Upper lobe of left lung (tissue), 6 donors: Measurements from ENCODE around the gene TTBK2. TPM values are rescaled to one million over a fixed set of nuclear protein-coding genes. Genes with fewer than 3 reads are reported as not detected.
"Not testable (repeated sequence)": the region's sequence is repeated elsewhere in the genome, so short reads cannot be mapped to it uniquely, and the experiment has no call there.

Experiments
- ATAC-seq, 2 donors: fragments of 200-7000 bp; cut with Tn5 transposase; one replicate each; pipeline ENCODE4 v1.9.1; 2022; ENCODE audit warnings: mild to moderate bottlenecking in 2 of 2, moderate library complexity in 2 of 2; ENCODE audit not compliant: low FRiP score in 2 of 2
- DNase-seq, 2 donors: peaks; one replicate each; pipeline ENCODE4 v3.0.0-alpha.2; 2019 to 2020
- H3K27ac ChIP-seq, 4 donors: fragments of 200-600 bp; sonication (generic); one replicate each; pipeline ENCODE4 v1.5.1; 2016 to 2019
- H3K27me3 ChIP-seq, 4 donors: fragments of 200-600 bp; sonication (generic); one replicate each; pipeline ENCODE4 v1.5.1; 2017 to 2019
- H3K36me3 ChIP-seq, 4 donors: fragments of 200-600 bp; sonication (generic); one replicate each; pipeline ENCODE4 v1.5.1; 2016 to 2019
- H3K4me1 ChIP-seq, 4 donors: fragments of 200-600 bp; sonication (generic); one replicate each; pipeline ENCODE4 v1.5.1; 2018 to 2019
- H3K4me3 ChIP-seq, 4 donors: fragments of 200-600 bp; sonication (generic); one replicate each; pipeline ENCODE4 v1.5.1; 2017 to 2019; ENCODE audit warnings: mild to moderate bottlenecking in 2 of 4, moderate library complexity in 1 of 4
- H3K9me3 ChIP-seq, 4 donors: fragments of 200-600 bp; sonication (generic); one replicate each; pipeline ENCODE4 v1.5.1; 2018 to 2019
- CTCF ChIP-seq, 6 experiments: fragments of 450-650 bp in 4 of 6; fragments of 200-600 bp in 2 of 6; sonication (generic) in 2 of 6; IDR thresholded peaks; one replicate each; pipeline ENCODE4 v1.5.1; 2016 to 2019; ENCODE audit warnings: antibody characterized with exemption in 6 of 6
- EP300 ChIP-seq, 4 donors: sonication (generic); formaldehyde crosslinking; IDR thresholded peaks; one replicate each; pipeline ENCODE4 v1.5.1; 2017; ENCODE audit warnings: antibody characterized with exemption in 4 of 4, control low read depth in 2 of 4
- POLR2A ChIP-seq, 4 donors: fragments of 450-650 bp; IDR thresholded peaks; one replicate each; pipeline ENCODE4 v1.5.1; 2016 to 2017; ENCODE audit warnings: antibody characterized with exemption in 4 of 4, mild to moderate bottlenecking in 2 of 4
- POLR2AphosphoS5 ChIP-seq, 2 donors: sonication (generic); formaldehyde crosslinking; IDR thresholded peaks; one replicate each; pipeline ENCODE4 v1.5.1; 2017; ENCODE audit warnings: antibody characterized with exemption in 2 of 2
- WGBS, 2 donors: methylation state at CpG; one replicate each; pipeline ENCODE4 v1.1.5; 2017 to 2018; 5-methylcytosine and 5-hydroxymethylcytosine counted together
- total RNA-seq, 6 donors: library from RNA; depleted of rRNA in 4 of 6; stranded (reverse); fragments of >200 nt in 4 of 6; gene quantifications; one replicate each; pipeline versions ENCODE4 v1.1.0 to v1.2.1, GENCODE V29; 2016 to 2021
- donor health status: DM: no; HTN: no; CAD: no; lungs with moderate emphysema.
- donor health status: DM: no; HTN: yes; CAD: no; lungs with severe emphysema.

TTBK2 gene
- total RNA-seq, 6 donors from 2014 or later, result 8.2 to 28.3 (median 13.2) TPM

- not testable (repeated sequence) for ATAC-seq, H3K27me3 ChIP-seq, H3K4me1 ChIP-seq, H3K27ac ChIP-seq, H3K4me3 ChIP-seq, DNase-seq, H3K36me3 ChIP-seq
- WGBS, 2 donors, result 90 to 94% methylated on average over 2 of the region's 2 CpGs
- peaks cover 9 to 20% (median 13%) of the 10 kb centered on the region in 4 donors for H3K9me3 ChIP-seq
Measured at GRCh38 chr15:42761813-42762212, 158.8 kb downstream of the TTBK2 start.

- ATAC-seq, result no peak
- H3K9me3 ChIP-seq, result peaks cover 9 to 20% (median 13%) of the 10 kb centered on the region in 4 donors
- TF ChIP-seq POLR2AphosphoS5 (IDR thresholded peaks at IDR 0.05) (no peak), CTCF (IDR thresholded peaks at IDR 0.05) (no peak), EP300 (IDR thresholded peaks at IDR 0.05) (no peak), POLR2A (IDR thresholded peaks at IDR 0.05) (no peak)
- no peak for DNase-seq
- H3K27ac ChIP-seq, result no peak overlapping the region
- no peak overlapping the region for H3K4me3 ChIP-seq
- H3K36me3 ChIP-seq, result no peaks in the 10 kb centered on the region
- WGBS, 2 donors, result 91 to 97% methylated on average over 1 of the region's 1 CpG
- H3K27me3 ChIP-seq, result no peaks in the 10 kb centered on the region
- H3K4me1 ChIP-seq, result no peaks in the 10 kb centered on the region
Measured at GRCh38 chr15:42760759-42761158, 159.8 kb downstream of the TTBK2 start.

- Histone ChIP-seq H3K36me3 (no peaks in the 10 kb centered on the region), H3K4me3 (no peak overlapping the region), H3K9me3 (peaks cover 9 to 20% (median 13%) of the 10 kb centered on the region in 4 donors), H3K27ac (no peak overlapping the region), H3K4me1 (no peaks in the 10 kb centered on the region), H3K27me3 (no peaks in the 10 kb centered on the region)
- TF ChIP-seq POLR2A (IDR thresholded peaks at IDR 0.05) (no peak), EP300 (IDR thresholded peaks at IDR 0.05) (no peak), CTCF (IDR thresholded peaks at IDR 0.05) (no peak), POLR2AphosphoS5 (IDR thresholded peaks at IDR 0.05) (no peak)
- 94% methylated on average over 2 of the region's 2 CpGs; no CpG with 5 or more reads in 1 of the 2 donors for WGBS, 2 donors
- DNase-seq (no peak), ATAC-seq (peak in 1 of 2 donors; percentile 67)
Measured at GRCh38 chr15:42759093-42759492, 161.5 kb downstream of the TTBK2 start.

GRCh38 chr15:42750306-42750705, 170.3 kb downstream of the TTBK2 start:
- Histone ChIP-seq H3K4me1 (no peaks in the 10 kb centered on the region), H3K27me3 (no peaks in the 10 kb centered on the region), H3K4me3 (no peak overlapping the region), H3K36me3 (peaks cover 0 to 29% (median 15%) of the 10 kb centered on the region in 4 donors), H3K9me3 (no peaks in the 10 kb centered on the region), H3K27ac (no peak overlapping the region)
- no peak for ATAC-seq
- DNase-seq, result no peak
- WGBS, 2 donors, result 96 to 98% methylated on average over 2 of the region's 2 CpGs
- TF ChIP-seq POLR2AphosphoS5 (IDR thresholded peaks at IDR 0.05) (no peak), CTCF (IDR thresholded peaks at IDR 0.05) (no peak), EP300 (IDR thresholded peaks at IDR 0.05) (no peak), POLR2A (IDR thresholded peaks at IDR 0.05) (no peak)

- Histone ChIP-seq H3K36me3 (peaks cover 0 to 30% (median 15%) of the 10 kb centered on the region in 4 donors), H3K9me3 (no peaks in the 10 kb centered on the region), H3K27ac (no peak overlapping the region), H3K27me3 (no peaks in the 10 kb centered on the region), H3K4me1 (no peaks in the 10 kb centered on the region), H3K4me3 (no peak overlapping the region)
- ATAC-seq (no peak), DNase-seq (no peak)
- 92 to 100% methylated on average over 1 of the region's 1 CpG for WGBS, 2 donors
- no peak for TF ChIP-seq EP300 (IDR thresholded peaks at IDR 0.05)
- no peak for TF ChIP-seq POLR2A (IDR thresholded peaks at IDR 0.05)
Measured at GRCh38 chr15:42749266-42749665, 171.3 kb downstream of the TTBK2 start.

- H3K27ac ChIP-seq, result no peak overlapping the region
- ATAC-seq (no peak), DNase-seq (no peak)
- H3K4me3 ChIP-seq, result no peak overlapping the region
- no peaks in the 10 kb centered on the region for H3K9me3 ChIP-seq
- peaks cover 0 to 10% (median 2%) of the 10 kb centered on the region in 4 donors for H3K36me3 ChIP-seq
- no peaks in the 10 kb centered on the region for H3K4me1 ChIP-seq
- WGBS, 2 donors, result 90 to 98% methylated on average over 1 of the region's 1 CpG
- H3K27me3 ChIP-seq, result no peaks in the 10 kb centered on the region
- no peak for TF ChIP-seq POLR2AphosphoS5 (IDR thresholded peaks at IDR 0.05)
- TF ChIP-seq EP300 (IDR thresholded peaks at IDR 0.05), result no peak
- no peak for TF ChIP-seq POLR2A (IDR thresholded peaks at IDR 0.05)
Measured at GRCh38 chr15:42744195-42744594, 176.4 kb downstream of the TTBK2 start.
